IMR-90 (cell line): ENCODE measurements around the gene MRTFA.
A peak's percentile ranks its signal among the peaks of the same experiment; 100 is the strongest.

ENCODE experiments used
- CEBPB ChIP-seq: IDR thresholded peaks from 2 replicates; pipeline ENCODE4 v1.6.1; 2012; ENCODE audit warnings: low read depth, low read length, improper control_type of control experiment
- MAFK ChIP-seq: IDR thresholded peaks from 2 replicates; pipeline ENCODE4 v1.6.1; 2012; ENCODE audit warnings: low read depth, low read length, improper control_type of control experiment
- MXI1 ChIP-seq: IDR thresholded peaks from 2 replicates; pipeline ENCODE4 v1.6.1; 2012; ENCODE audit warnings: low read depth, mild to moderate bottlenecking, low read length, moderate library complexity, borderline replicate concordance
- POLR2A ChIP-seq: IDR thresholded peaks from 2 replicates; pipeline ENCODE4 v1.6.1; 2012; ENCODE audit warnings: mild to moderate bottlenecking, low read depth, low read length
- RAD21 ChIP-seq: IDR thresholded peaks from 2 replicates; pipeline ENCODE4 v1.6.1; 2012; ENCODE audit warnings: low read length, improper control_type of control experiment
- RFX5 ChIP-seq: IDR thresholded peaks from 2 replicates; pipeline ENCODE4 v1.8.0; 2012; ENCODE audit warnings: low read depth, mild to moderate bottlenecking, low read length, moderate library complexity
- SMC3 ChIP-seq: fragments of 150-350 bp; IDR thresholded peaks from 2 replicates; pipeline ENCODE4 v1.6.1; 2016; ENCODE audit warnings: low read depth, mild to moderate bottlenecking, antibody characterized with exemption, low read length, moderate library complexity
- TF ChIP-seq, protein P1 (sequence below): conservative IDR thresholded peaks from 2 replicates; pipeline ENCODE4 v1.5.1; 2012; ENCODE audit warnings: mild to moderate bottlenecking, low read depth, low read length, improper control_type of control experiment
- TF ChIP-seq, protein P2 (sequence below): fragments of 150-350 bp; IDR thresholded peaks from 2 replicates; pipeline ENCODE4 v1.6.1; 2016; ENCODE audit warnings: low read depth, mild to moderate bottlenecking, low read length, moderate library complexity, borderline replicate concordance
- TF ChIP-seq, protein P3 (sequence below): fragments of 150-350 bp; IDR thresholded peaks from 2 replicates; pipeline ENCODE4 v1.6.1; 2017; ENCODE audit warnings: mild to moderate bottlenecking, antibody characterized with exemption, low read length, low read depth

DNA sequence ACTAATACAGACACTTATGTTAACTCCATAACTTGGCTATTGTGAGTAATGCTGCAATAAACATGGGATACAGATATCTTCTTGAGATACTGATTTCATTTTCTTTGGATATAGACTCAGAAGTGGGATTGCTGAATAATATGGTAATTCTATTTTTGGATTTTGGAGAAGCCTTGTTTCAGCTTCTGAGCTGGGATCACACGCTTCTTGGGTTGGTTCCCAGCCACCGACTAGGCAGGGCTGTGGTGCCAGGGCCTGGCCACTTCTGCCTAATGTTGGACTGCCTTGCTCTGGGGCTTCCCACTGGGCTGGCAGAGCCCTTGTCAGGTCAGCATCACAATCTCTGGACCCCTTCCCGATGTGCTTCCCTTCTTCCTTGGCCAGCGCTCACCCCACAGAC lies 28.8 kb upstream of the MRTFA start:
- TF ChIP-seq, protein P1, sequence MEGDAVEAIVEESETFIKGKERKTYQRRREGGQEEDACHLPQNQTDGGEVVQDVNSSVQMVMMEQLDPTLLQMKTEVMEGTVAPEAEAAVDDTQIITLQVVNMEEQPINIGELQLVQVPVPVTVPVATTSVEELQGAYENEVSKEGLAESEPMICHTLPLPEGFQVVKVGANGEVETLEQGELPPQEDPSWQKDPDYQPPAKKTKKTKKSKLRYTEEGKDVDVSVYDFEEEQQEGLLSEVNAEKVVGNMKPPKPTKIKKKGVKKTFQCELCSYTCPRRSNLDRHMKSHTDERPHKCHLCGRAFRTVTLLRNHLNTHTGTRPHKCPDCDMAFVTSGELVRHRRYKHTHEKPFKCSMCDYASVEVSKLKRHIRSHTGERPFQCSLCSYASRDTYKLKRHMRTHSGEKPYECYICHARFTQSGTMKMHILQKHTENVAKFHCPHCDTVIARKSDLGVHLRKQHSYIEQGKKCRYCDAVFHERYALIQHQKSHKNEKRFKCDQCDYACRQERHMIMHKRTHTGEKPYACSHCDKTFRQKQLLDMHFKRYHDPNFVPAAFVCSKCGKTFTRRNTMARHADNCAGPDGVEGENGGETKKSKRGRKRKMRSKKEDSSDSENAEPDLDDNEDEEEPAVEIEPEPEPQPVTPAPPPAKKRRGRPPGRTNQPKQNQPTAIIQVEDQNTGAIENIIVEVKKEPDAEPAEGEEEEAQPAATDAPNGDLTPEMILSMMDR, result no peak
- TF ChIP-seq POLR2A (no peak), RFX5 (no peak), SMC3 (no peak), RAD21 (no peak), MXI1 (no peak), CEBPB (peak; percentile 69), MAFK (no peak)
- TF ChIP-seq, protein P2, sequence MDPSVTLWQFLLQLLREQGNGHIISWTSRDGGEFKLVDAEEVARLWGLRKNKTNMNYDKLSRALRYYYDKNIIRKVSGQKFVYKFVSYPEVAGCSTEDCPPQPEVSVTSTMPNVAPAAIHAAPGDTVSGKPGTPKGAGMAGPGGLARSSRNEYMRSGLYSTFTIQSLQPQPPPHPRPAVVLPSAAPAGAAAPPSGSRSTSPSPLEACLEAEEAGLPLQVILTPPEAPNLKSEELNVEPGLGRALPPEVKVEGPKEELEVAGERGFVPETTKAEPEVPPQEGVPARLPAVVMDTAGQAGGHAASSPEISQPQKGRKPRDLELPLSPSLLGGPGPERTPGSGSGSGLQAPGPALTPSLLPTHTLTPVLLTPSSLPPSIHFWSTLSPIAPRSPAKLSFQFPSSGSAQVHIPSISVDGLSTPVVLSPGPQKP, result no peak
- TF ChIP-seq, protein P3, sequence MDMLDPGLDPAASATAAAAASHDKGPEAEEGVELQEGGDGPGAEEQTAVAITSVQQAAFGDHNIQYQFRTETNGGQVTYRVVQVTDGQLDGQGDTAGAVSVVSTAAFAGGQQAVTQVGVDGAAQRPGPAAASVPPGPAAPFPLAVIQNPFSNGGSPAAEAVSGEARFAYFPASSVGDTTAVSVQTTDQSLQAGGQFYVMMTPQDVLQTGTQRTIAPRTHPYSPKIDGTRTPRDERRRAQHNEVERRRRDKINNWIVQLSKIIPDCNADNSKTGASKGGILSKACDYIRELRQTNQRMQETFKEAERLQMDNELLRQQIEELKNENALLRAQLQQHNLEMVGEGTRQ, result no peak
